ENCODE data around the gene ACAD10. TPM values are rescaled to one million over a fixed set of nuclear protein-coding genes. Genes with fewer than 3 reads are reported as not detected.
A peak's percentile ranks its signal among the peaks of the same experiment; 100 is the strongest.

Gene ACAD10
- total and polyA plus RNA-seq, 4 donors: 10.7 to 34.8 (median 21.2) TPM

DNA sequence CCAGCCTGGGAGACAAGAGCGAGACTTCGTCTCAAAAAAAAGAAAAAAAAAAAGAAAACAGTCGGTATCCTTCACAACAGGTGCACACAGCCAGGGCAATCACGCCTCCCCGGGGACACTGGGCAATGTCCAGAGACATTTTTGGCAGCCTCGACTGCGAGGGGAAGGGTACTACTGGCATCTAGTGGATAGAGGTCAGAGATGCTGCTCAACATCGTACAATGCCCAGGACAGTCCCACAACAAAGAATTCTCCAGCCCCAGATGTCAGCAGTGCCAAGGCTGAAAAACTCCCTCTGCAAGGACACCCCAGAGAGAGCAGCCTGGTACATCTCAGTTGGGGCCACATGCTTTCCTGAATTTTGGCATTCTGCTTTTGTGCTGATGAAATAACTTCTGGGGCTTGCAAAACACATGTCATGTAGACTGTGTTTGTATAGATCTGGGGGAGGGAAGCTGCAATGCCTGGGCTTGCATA is 102.4 kb downstream of the ACAD10 start:
- Histone ChIP-seq H3K9ac (ENCODE audit: low read depth in 1 of 2, low read length in 2 of 2) (no peak overlapping the region), H3K36me3 (ENCODE audit: control insufficient read depth in 4 of 4, insufficient read depth in 3 of 4, low read depth in 1 of 4, low read length in 3 of 4) (peaks cover 11 to 42% (median 34%) of the 10 kb centered on the region in 4 donors), H3K9me3 (ENCODE audit: control insufficient read depth in 4 of 4, low read length in 3 of 4) (no peaks in the 10 kb centered on the region), H3K27ac (ENCODE audit: low read depth in 1 of 2, low read length in 2 of 2) (peak overlapping the region; percentile 71 to 72), H3K27me3 (ENCODE audit: control insufficient read depth in 4 of 4, insufficient read depth in 4 of 4, low read length in 3 of 4) (no peaks in the 10 kb centered on the region), H3K4me1 (ENCODE audit: control insufficient read depth in 4 of 4, insufficient read depth in 4 of 4, low read length in 3 of 4) (peaks cover 16 to 79% (median 71%) of the 10 kb centered on the region in 4 donors), H3K4me3 (ENCODE audit: low read depth in 1 of 3, low read length in 3 of 3) (no peak overlapping the region)
- DNase-seq (ENCODE audit: low spot score): peak; percentile 53
- TF ChIP-seq FOXA2 (IDR thresholded peaks at IDR 0.05) (peak; percentile 58), JUND (IDR thresholded peaks at IDR 0.05) (peak; percentile 71 to 84), FOXA1 (IDR thresholded peaks at IDR 0.05) (no peak), EGR1 (IDR thresholded peaks at IDR 0.05; ENCODE audit: low read depth in 2 of 2) (peak; percentile 38 to 71), SP1 (IDR thresholded peaks at IDR 0.05) (peak; percentile 90), TAF1 (conservative IDR thresholded peaks at IDR 0.05) (no peak), RAD21 (IDR thresholded peaks at IDR 0.05) (peak; percentile 83 to 88), GABPA (IDR thresholded peaks at IDR 0.05 in 1 of 2, conservative IDR thresholded peaks at IDR 0.05 in 1 of 2) (peak in 1 of 2 donors; percentile 53), NR2F2 (IDR thresholded peaks at IDR 0.05) (peak; percentile 60), HNF4A (conservative IDR thresholded peaks at IDR 0.05) (peak; percentile 80), RXRA (IDR thresholded peaks at IDR 0.05) (peak; percentile 90 to 92), YY1 (IDR thresholded peaks at IDR 0.05) (peak; percentile 82), HNF4G (IDR thresholded peaks at IDR 0.05) (peak; percentile 75)
- TF ChIP-seq, protein P1, sequence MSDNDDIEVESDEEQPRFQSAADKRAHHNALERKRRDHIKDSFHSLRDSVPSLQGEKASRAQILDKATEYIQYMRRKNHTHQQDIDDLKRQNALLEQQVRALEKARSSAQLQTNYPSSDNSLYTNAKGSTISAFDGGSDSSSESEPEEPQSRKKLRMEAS (IDR thresholded peaks at IDR 0.05): peak; percentile 92
- TF ChIP-seq, protein P2, sequence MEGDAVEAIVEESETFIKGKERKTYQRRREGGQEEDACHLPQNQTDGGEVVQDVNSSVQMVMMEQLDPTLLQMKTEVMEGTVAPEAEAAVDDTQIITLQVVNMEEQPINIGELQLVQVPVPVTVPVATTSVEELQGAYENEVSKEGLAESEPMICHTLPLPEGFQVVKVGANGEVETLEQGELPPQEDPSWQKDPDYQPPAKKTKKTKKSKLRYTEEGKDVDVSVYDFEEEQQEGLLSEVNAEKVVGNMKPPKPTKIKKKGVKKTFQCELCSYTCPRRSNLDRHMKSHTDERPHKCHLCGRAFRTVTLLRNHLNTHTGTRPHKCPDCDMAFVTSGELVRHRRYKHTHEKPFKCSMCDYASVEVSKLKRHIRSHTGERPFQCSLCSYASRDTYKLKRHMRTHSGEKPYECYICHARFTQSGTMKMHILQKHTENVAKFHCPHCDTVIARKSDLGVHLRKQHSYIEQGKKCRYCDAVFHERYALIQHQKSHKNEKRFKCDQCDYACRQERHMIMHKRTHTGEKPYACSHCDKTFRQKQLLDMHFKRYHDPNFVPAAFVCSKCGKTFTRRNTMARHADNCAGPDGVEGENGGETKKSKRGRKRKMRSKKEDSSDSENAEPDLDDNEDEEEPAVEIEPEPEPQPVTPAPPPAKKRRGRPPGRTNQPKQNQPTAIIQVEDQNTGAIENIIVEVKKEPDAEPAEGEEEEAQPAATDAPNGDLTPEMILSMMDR (IDR thresholded peaks at IDR 0.05; ENCODE audit: low read depth, low read length, missing input control): peak; percentile 70
- TF ChIP-seq, protein P3, sequence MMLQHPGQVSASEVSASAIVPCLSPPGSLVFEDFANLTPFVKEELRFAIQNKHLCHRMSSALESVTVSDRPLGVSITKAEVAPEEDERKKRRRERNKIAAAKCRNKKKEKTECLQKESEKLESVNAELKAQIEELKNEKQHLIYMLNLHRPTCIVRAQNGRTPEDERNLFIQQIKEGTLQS (IDR thresholded peaks at IDR 0.05): peak; percentile 90
- TF ChIP-seq, protein P4, sequence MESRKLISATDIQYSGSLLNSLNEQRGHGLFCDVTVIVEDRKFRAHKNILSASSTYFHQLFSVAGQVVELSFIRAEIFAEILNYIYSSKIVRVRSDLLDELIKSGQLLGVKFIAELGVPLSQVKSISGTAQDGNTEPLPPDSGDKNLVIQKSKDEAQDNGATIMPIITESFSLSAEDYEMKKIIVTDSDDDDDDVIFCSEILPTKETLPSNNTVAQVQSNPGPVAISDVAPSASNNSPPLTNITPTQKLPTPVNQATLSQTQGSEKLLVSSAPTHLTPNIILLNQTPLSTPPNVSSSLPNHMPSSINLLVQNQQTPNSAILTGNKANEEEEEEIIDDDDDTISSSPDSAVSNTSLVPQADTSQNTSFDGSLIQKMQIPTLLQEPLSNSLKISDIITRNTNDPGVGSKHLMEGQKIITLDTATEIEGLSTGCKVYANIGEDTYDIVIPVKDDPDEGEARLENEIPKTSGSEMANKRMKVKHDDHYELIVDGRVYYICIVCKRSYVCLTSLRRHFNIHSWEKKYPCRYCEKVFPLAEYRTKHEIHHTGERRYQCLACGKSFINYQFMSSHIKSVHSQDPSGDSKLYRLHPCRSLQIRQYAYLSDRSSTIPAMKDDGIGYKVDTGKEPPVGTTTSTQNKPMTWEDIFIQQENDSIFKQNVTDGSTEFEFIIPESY (IDR thresholded peaks at IDR 0.05): peak; percentile 51
- TF ChIP-seq, protein P5, sequence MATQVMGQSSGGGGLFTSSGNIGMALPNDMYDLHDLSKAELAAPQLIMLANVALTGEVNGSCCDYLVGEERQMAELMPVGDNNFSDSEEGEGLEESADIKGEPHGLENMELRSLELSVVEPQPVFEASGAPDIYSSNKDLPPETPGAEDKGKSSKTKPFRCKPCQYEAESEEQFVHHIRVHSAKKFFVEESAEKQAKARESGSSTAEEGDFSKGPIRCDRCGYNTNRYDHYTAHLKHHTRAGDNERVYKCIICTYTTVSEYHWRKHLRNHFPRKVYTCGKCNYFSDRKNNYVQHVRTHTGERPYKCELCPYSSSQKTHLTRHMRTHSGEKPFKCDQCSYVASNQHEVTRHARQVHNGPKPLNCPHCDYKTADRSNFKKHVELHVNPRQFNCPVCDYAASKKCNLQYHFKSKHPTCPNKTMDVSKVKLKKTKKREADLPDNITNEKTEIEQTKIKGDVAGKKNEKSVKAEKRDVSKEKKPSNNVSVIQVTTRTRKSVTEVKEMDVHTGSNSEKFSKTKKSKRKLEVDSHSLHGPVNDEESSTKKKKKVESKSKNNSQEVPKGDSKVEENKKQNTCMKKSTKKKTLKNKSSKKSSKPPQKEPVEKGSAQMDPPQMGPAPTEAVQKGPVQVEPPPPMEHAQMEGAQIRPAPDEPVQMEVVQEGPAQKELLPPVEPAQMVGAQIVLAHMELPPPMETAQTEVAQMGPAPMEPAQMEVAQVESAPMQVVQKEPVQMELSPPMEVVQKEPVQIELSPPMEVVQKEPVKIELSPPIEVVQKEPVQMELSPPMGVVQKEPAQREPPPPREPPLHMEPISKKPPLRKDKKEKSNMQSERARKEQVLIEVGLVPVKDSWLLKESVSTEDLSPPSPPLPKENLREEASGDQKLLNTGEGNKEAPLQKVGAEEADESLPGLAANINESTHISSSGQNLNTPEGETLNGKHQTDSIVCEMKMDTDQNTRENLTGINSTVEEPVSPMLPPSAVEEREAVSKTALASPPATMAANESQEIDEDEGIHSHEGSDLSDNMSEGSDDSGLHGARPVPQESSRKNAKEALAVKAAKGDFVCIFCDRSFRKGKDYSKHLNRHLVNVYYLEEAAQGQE (IDR thresholded peaks at IDR 0.05): no peak
- 25% methylated on average over 8 of the region's 8 CpGs for WGBS

Data from liver (tissue), 9 donors.